D721Med (cell line): Measurements from ENCODE around the gene SIGLEC15.

ENCODE experiments used
- DNase-seq: peaks from one replicate; pipeline ENCODE4 v3.0.0; 2011; ENCODE audit warnings: low spot score; ENCODE audit not compliant: insufficient read length
- FAIRE-seq: peaks from 2 replicates; lab custom pipeline; 2011; peaks lifted over from hg19 to GRCh38; lab: Jason Lieb, UNC
- CTCF ChIP-seq: IDR thresholded peaks from 2 replicates; pipeline ENCODE4 v1.5.1; 2012; ENCODE audit warnings: mild to moderate bottlenecking, control low read depth; ENCODE audit not compliant: insufficient read depth; ENCODE audit errors: missing control alignments

Gene SIGLEC15

GRCh38 chr18:45879681-45880655, 54.5 kb downstream of the SIGLEC15 start:
- TF ChIP-seq CTCF = peak; percentile 85
- DNase-seq = peak; percentile 54
- no peak for FAIRE-seq

- no peak for DNase-seq
- no peak for FAIRE-seq
- no peak for TF ChIP-seq CTCF
Observed at GRCh38 chr18:45880876-45881558, 55.5 kb downstream of the SIGLEC15 start.

GRCh38 chr18:45887585-45887984, 62.1 kb downstream of the SIGLEC15 start:
- no peak for DNase-seq
- no peak for FAIRE-seq

GRCh38 chr18:45889419-45890064, 64.1 kb downstream of the SIGLEC15 start:
- DNase-seq = no peak
- no peak for FAIRE-seq
- no peak for TF ChIP-seq CTCF

More at GRCh38 chr18:45887585-45887984, 62.1 kb downstream of the SIGLEC15 start:
- TF ChIP-seq CTCF = no peak

- DNase-seq = no peak
Observed at GRCh38 chr18:45890606-45891005, 65.1 kb downstream of the SIGLEC15 start.

GRCh38 chr18:45891806-45892205, 66.3 kb downstream of the SIGLEC15 start:
- FAIRE-seq (no peak), DNase-seq (no peak)
- TF ChIP-seq CTCF = no peak

More at GRCh38 chr18:45890606-45891005, 65.1 kb downstream of the SIGLEC15 start:
- no peak for TF ChIP-seq CTCF
- no peak for FAIRE-seq
